ENCODE data around the gene MXD3.
A peak's percentile ranks its signal among the peaks of the same experiment; 100 is the strongest.

MXD3 gene

DNA sequence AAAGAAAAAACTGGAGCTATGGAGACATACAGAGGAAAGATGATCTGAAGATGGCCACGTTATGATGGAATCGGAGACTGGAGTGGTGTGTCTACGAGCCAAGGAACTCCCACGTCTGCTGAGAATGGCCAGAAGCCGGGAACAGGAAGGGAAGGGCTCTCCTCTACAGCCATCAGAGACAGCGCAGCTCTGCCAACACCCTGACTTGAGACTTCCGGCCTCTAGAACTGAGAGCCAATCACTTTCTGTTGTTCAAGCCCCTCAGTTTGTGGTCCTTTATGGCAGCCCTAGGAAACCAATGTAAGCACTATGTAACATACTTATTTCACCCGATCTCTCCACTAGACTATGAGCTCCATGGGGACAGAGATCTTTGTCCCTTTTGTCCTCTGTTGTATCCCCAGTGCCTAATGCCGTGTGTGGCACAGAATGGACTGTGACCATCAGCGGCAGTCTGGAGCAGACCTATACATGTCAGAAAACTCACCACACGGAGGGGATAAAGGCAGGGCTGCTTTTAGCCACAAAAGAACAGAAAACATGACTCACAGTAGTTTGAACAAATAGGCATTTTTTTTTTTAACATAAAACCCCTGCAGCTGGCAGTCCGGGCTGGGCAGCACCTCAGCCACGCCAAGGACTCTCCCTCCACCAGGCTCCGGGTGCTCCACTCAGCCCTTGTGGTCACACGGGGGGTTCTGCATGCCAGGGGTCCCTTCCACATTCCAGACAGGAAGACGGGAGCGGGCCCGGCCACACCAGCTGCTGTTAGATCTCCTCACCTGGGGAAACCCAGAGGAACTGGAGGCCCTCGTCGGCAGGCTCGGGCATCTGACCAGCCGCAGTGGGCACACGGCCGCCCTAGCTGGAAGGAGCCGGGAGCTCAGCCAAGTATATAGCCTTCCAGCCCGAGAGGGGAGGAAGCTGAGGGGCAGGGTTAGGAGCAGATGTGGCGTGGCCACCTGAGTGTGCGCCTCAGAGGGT is 16.1 kb upstream of the MXD3 start:
- Histone ChIP-seq H3K4me2 (peak overlapping the region; percentile 51 to 94 (median 77)), H3K9ac (peak overlapping the region in 8 of 11 experiments; percentile 10 to 59 (median 42); a peak in 11 of 22 replicates), H3K4me1 (peaks cover 54 to 89% (median 83%) of the 10 kb centered on the region in 10 experiments), H3K27me3 (no peaks in the 10 kb centered on the region), H3K27ac (peak overlapping the region in 7 of 11 experiments; percentile 8 to 53 (median 42); a peak in 11 of 22 replicates), H3K9me3 (replicated peaks in 1 of 11) (0 out of 22 replicates have a peak, but pooled peaks cover 0 to 8% (median 0%) of the 10 kb centered on the region in 11 experiments), H3K4me3 (no peak overlapping the region), H4K20me1 (peaks cover 0 to 89% (median 9%) of the 10 kb centered on the region in 11 experiments; a peak in 15 of 22 replicates), H3K36me3 (peaks cover 0 to 57% (median 28%) of the 10 kb centered on the region in 11 experiments; a peak in 20 of 22 replicates)
- TF ChIP-seq Cebpa-rat (IDR thresholded peaks at IDR 0.05): no peak

DNA sequence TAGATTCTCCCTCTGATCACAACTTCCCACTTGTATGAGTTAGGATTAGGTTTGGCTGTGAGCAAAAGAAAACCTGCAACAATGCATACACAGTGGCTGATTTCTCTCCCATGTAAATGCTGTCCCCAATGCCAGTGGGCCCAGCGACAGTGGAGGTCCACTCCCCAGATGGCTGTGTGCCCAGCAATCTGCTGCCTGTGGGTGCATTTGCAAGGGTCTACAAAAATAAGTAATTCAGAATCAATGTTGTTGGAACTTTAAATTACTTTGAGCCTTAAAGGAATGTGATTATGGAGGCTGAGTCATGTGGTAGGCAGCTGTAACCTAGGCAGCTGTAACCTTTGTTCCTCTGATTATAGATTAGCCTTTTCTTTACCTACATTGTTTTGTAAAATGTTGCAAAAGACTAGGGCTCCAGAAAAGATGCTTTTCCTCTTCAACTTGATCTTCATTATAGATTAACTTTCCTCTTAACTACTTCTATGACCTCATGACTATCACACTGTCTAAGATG is 14.2 kb upstream of the MXD3 start:
- Histone ChIP-seq H3K4me3 (no peak overlapping the region), H3K27me3 (no peaks in the 10 kb centered on the region), H3K36me3 (peaks cover 0 to 51% (median 28%) of the 10 kb centered on the region in 11 experiments; a peak in 20 of 22 replicates), H3K9ac (no peak overlapping the region), H3K4me2 (peak overlapping the region in 2 of 11 experiments; percentile 8 to 58; a peak in 2 of 22 replicates), H3K4me1 (peaks cover 44 to 81% (median 75%) of the 10 kb centered on the region in 10 experiments), H4K20me1 (peaks cover 0 to 78% (median under 1%) of the 10 kb centered on the region in 11 experiments; a peak in 8 of 22 replicates), H3K9me3 (replicated peaks in 1 of 11) (0 out of 22 replicates have a peak, but pooled peaks cover 0 to 8% (median 0%) of the 10 kb centered on the region in 11 experiments), H3K27ac (no peak overlapping the region)
- no peak for TF ChIP-seq Cebpa-rat (IDR thresholded peaks at IDR 0.05)

- Histone ChIP-seq H3K4me2 (peak overlapping the region; percentile 60 to 77 (median 69)), H3K9ac (no peak overlapping the region; a peak in 1 of 22 replicates), H3K36me3 (peaks cover 0 to 31% (median 14%) of the 10 kb centered on the region in 11 experiments; a peak in 14 of 22 replicates), H3K27ac (0 out of 22 replicates have a peak overlapping the region, but pooled peaks of 4 of the 11 experiments have one; percentile 4 to 32 (median 9)), H3K27me3 (no peaks in the 10 kb centered on the region), H3K9me3 (replicated peaks in 1 of 11) (peaks cover 0 to 16% (median 5%) of the 10 kb centered on the region in 11 experiments; a peak in 2 of 22 replicates), H4K20me1 (peaks cover 0 to 71% (median 23%) of the 10 kb centered on the region in 11 experiments; a peak in 11 of 22 replicates), H3K4me1 (peaks cover 37 to 65% (median 54%) of the 10 kb centered on the region in 10 experiments), H3K4me3 (no peak overlapping the region)
- no peak for TF ChIP-seq Cebpa-rat (IDR thresholded peaks at IDR 0.05)
Observed at GRCh38 chr5:177320879-177321278, 9.2 kb upstream of the MXD3 start.

DNA sequence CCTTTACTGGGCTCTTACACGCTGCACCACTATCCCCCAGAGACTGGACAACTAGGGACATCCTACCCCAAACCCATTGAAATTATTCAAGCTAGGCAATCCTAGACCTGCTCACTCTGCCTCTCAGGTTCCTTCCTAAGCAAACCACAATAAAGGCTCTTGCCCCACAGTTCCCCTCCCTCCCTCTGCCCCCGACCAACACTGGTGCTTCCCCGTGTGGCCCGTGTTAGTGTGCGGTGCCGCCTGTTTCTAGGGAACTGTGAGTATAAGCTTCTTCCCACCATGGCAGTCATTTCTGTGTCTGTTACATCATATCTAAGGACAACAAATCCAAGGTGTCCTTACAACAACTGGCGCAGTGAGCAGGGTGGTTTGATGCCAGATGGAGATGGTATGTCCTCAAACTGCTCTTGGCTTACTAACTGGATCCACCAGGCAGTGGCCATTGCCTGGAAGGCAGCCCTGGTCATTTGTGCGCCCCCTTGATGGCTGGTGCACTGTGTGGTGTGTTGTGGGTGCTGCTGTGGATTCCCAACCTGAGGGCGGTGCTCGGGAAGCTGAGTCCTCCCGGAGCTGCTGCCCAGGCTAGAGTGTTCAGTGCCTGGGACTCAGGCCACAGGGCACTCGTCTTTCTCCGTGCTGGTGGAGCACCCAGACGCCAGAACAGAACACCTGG is 8.4 kb upstream of the MXD3 start:
- no peak for TF ChIP-seq Cebpa-rat (IDR thresholded peaks at IDR 0.05)
- H3K9me3 ChIP-seq (replicated peaks in 1 of 11): peaks cover 0 to 16% (median 5%) of the 10 kb centered on the region in 11 experiments; a peak in 2 of 22 replicates
- no peak overlapping the region for H3K4me3 ChIP-seq
- H3K27me3 ChIP-seq: no peaks in the 10 kb centered on the region
- H3K9ac ChIP-seq: peak overlapping the region in 1 of 11 experiments; percentile 29; a peak in 1 of 22 replicates
- H3K4me2 ChIP-seq: peak overlapping the region; percentile 60 to 77 (median 69)
- peaks cover 0 to 25% (median 12%) of the 10 kb centered on the region in 11 experiments; a peak in 14 of 22 replicates for H3K36me3 ChIP-seq
- peak overlapping the region in 5 of 11 experiments; percentile 7 to 39 (median 19); a peak in 4 of 22 replicates for H3K27ac ChIP-seq
- peaks cover 37 to 59% (median 48%) of the 10 kb centered on the region in 10 experiments for H3K4me1 ChIP-seq
- H4K20me1 ChIP-seq: peaks cover 0 to 65% (median 26%) of the 10 kb centered on the region in 11 experiments; a peak in 11 of 22 replicates

DNA sequence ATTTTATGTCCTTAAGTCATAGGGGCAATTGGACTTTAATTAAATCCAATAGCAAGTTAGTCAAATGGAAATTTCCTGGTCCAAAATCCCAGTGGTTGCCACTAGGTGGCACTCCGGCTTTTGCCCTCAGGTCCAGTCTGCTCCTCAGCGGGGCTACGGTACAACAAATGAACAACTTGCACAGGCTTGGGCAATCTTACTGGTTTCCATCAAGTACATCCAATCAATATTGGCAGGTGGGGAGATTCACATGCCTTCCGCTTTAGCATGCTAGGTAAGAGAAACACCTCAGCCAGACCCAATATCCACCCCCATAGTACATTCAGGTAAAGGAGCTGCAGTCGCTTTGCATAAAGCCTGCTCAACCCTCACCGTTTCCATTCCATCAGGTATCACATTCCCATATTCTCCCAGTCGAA is 6.3 kb upstream of the MXD3 start:
- peak overlapping the region in 1 of 11 experiments; percentile 16; a peak in 2 of 22 replicates for H3K4me2 ChIP-seq
- peaks cover 0 to 60% (median 35%) of the 10 kb centered on the region in 11 experiments; a peak in 12 of 22 replicates for H4K20me1 ChIP-seq
- no peak overlapping the region for H3K9ac ChIP-seq
- no peak overlapping the region for H3K27ac ChIP-seq
- no peaks in the 10 kb centered on the region for H3K27me3 ChIP-seq
- peaks cover 0 to 14% (median 6%) of the 10 kb centered on the region in 11 experiments; a peak in 11 of 22 replicates for H3K36me3 ChIP-seq
- H3K4me1 ChIP-seq: peaks cover 28 to 56% (median 39%) of the 10 kb centered on the region in 10 experiments
- TF ChIP-seq Cebpa-rat (IDR thresholded peaks at IDR 0.05): no peak
- H3K9me3 ChIP-seq (replicated peaks in 1 of 11): peaks cover 0 to 11% (median 0%) of the 10 kb centered on the region in 11 experiments; a peak in 2 of 22 replicates
- H3K4me3 ChIP-seq: no peak overlapping the region

DNA sequence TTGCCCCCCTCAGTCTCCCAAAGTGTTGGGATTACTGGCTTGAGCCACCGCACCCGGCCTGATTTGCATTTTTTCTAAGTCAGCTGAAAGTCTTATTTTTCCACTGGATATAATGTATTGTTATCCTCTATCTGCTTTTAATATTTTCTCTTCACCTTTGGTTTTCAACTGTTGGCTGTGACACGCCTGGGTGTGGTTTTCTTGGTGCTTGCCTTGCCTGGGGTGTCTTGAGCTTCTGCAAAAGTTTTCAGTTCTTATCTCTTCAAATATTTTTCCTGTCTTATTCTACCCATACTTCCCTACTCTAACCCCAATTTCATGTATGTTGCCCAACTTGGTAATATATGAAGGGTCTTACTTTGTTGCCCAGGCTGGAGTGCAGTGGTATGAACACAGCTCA is 4.3 kb upstream of the MXD3 start:
- Histone ChIP-seq H4K20me1 (peaks cover 0 to 67% (median 40%) of the 10 kb centered on the region in 11 experiments; a peak in 12 of 22 replicates), H3K27ac (no peak overlapping the region), H3K9ac (peak overlapping the region in 1 of 11 experiments; percentile 41; a peak in 1 of 22 replicates), H3K27me3 (no peaks in the 10 kb centered on the region), H3K36me3 (peaks cover 0 to 14% (median 6%) of the 10 kb centered on the region in 11 experiments; a peak in 11 of 22 replicates), H3K4me1 (peaks cover 29 to 56% (median 38%) of the 10 kb centered on the region in 10 experiments), H3K4me2 (no peak overlapping the region), H3K4me3 (no peak overlapping the region), H3K9me3 (replicated peaks in 1 of 11) (peaks cover 0 to 11% (median 0%) of the 10 kb centered on the region in 11 experiments; a peak in 2 of 22 replicates)
- TF ChIP-seq Cebpa-rat (IDR thresholded peaks at IDR 0.05): no peak

DNA sequence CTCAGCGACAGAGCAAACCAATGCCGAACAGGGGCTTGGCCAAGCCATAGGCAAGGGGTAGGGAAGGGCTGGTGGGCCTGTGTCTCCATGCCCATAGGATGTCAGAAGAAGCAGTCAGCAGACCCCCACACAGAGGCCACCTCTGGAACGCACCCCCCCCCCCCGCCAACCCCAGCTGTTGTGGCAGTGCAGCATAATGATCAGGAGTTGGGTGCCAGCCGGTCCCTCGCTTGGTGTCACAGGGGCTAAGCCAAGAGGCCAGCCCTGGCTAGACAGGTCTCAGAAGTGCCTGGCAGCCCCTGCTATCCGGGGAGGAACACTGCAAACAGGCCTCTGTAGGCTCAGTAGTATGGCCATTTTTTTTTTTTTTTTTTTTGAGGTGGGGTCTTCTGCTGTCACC is 3.7 kb upstream of the MXD3 start:
- H3K27ac ChIP-seq: no peak overlapping the region
- peaks cover 4 to 64% (median 36%) of the 10 kb centered on the region in 11 experiments; a peak in 18 of 22 replicates for H4K20me1 ChIP-seq

More for the DNA sequence above, 3.7 kb upstream of the MXD3 start:
- Histone ChIP-seq H3K4me1 (peaks cover 29 to 56% (median 38%) of the 10 kb centered on the region in 10 experiments), H3K4me2 (no peak overlapping the region), H3K4me3 (no peak overlapping the region), H3K9me3 (replicated peaks in 1 of 11) (peaks cover 0 to 11% (median 0%) of the 10 kb centered on the region in 11 experiments; a peak in 2 of 22 replicates), H3K9ac (peak overlapping the region in 1 of 11 experiments; percentile 97; a peak in 2 of 22 replicates), H3K27me3 (no peaks in the 10 kb centered on the region), H3K36me3 (peaks cover 0 to 16% (median 6%) of the 10 kb centered on the region in 11 experiments; a peak in 14 of 22 replicates)
- no peak for TF ChIP-seq Cebpa-rat (IDR thresholded peaks at IDR 0.05)
